CD4-positive, alpha-beta T cell treated with Interleukin-10 for 1 hour (primary cell): ENCODE results near the gene ZCRB1.

ENCODE experiments used
- DNase-seq: peaks from one replicate; pipeline ENCODE4 v3.0.0-alpha.2; 2020

ZCRB1 gene

GRCh38 chr12:42277396-42278127 lies 48.3 kb downstream of the ZCRB1 start:
- DNase-seq, result no peak

GRCh38 chr12:42275499-42275898 lies 50.4 kb downstream of the ZCRB1 start:
- no peak for DNase-seq

- DNase-seq, result no peak
Measured at GRCh38 chr12:42273706-42274105, 52.2 kb downstream of the ZCRB1 start.

- no peak for DNase-seq
Measured at GRCh38 chr12:42270596-42270995, 55.3 kb downstream of the ZCRB1 start.

- no peak for DNase-seq
Measured at GRCh38 chr12:42267413-42268190, 58.3 kb downstream of the ZCRB1 start.

GRCh38 chr12:42266579-42267230 lies 59.2 kb downstream of the ZCRB1 start:
- no peak for DNase-seq

GRCh38 chr12:42262271-42262670 lies 63.6 kb downstream of the ZCRB1 start:
- DNase-seq, result no peak
